Epithelial cell of esophagus (primary cell): ENCODE data around the gene RAP1GAP2.
"Not testable (repeated sequence)": the region's sequence is repeated elsewhere in the genome, so short reads cannot be mapped to it uniquely, and the experiment has no call there.

ENCODE experiments used
- DNase-seq: peaks from one replicate; pipeline ENCODE4 v3.0.0; 2010; ENCODE audit warnings: low read depth
- H3K4me3 ChIP-seq: 2 replicates; pipeline ENCODE4 v1.5.1; 2011; ENCODE audit warnings: mild to moderate bottlenecking, low read length, control low read depth
- TF ChIP-seq, protein P1 (sequence below): IDR thresholded peaks from 2 replicates; pipeline ENCODE4 v1.5.1; 2011; ENCODE audit warnings: low read depth, mild to moderate bottlenecking, low read length, control low read depth, inconsistent platforms; ENCODE audit not compliant: insufficient read depth; ENCODE audit errors: missing control alignments

RAP1GAP2 gene

DNA sequence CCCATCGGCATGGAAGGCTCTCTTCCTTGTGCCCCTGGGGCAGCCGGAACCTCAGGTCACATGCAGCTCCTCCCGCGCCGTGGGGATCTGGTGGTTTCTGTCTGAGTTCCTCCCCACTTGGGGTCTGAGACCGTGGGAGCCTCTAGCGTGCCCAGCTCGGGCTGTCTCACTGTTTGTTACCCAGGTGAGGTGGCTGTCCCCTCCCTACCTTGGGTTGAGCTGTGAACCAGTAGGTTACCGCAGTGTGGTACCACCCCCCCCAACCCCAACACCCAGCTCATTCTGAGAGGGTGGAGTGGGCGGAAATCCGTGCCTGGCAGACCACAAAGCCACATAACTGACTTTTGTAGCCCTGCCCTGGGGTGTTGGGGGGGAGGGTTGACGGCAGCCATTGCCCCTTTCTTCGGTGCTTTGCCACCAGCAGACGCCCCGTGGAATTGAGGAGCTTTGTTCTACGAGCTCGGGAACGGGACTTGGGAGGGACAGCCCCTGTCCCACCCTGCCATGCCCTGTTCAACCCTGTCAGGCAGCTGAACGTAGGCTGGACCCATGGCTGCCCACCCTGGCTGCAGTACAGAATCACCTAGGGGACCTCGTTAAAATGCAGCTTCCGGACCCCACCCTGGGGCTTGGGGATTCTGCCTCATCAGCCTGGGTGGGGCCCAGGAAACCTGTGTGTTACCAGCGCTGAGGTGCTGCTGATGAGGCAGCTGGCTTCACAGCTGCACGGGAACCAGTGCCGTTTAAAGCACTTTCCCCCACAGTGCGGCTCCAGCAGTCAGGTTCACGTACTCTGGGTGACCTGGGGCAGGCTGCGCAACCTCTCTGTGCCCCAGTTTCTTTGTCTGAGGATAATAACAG, 18.5 kb downstream of the RAP1GAP2 start:
- no peak overlapping the region for H3K4me3 ChIP-seq
- TF ChIP-seq, protein P1, sequence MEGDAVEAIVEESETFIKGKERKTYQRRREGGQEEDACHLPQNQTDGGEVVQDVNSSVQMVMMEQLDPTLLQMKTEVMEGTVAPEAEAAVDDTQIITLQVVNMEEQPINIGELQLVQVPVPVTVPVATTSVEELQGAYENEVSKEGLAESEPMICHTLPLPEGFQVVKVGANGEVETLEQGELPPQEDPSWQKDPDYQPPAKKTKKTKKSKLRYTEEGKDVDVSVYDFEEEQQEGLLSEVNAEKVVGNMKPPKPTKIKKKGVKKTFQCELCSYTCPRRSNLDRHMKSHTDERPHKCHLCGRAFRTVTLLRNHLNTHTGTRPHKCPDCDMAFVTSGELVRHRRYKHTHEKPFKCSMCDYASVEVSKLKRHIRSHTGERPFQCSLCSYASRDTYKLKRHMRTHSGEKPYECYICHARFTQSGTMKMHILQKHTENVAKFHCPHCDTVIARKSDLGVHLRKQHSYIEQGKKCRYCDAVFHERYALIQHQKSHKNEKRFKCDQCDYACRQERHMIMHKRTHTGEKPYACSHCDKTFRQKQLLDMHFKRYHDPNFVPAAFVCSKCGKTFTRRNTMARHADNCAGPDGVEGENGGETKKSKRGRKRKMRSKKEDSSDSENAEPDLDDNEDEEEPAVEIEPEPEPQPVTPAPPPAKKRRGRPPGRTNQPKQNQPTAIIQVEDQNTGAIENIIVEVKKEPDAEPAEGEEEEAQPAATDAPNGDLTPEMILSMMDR, result no peak
- DNase-seq, result no peak

DNA sequence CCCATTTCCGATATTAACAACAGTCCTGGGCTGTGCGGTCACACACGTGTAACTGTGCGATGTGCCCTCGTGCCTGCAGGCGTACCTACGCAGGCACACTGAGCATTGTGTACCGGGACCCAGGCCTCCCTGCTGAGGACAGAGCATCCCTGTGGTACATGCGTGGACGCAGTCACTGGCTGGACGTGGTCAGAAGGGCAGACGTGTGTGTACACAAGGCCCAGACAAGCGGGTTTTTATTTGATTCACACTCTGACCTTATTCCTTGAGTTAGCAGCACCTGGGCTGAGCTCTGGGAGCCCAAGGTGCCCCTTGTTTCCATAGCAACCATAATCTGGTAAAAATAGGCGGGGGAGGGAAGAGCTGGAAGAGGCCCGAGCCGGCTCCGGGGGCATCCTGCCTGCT, 19.5 kb downstream of the RAP1GAP2 start:
- TF ChIP-seq, protein P1, result no peak
- H3K4me3 ChIP-seq, result no peak overlapping the region
- DNase-seq, result no peak

DNA sequence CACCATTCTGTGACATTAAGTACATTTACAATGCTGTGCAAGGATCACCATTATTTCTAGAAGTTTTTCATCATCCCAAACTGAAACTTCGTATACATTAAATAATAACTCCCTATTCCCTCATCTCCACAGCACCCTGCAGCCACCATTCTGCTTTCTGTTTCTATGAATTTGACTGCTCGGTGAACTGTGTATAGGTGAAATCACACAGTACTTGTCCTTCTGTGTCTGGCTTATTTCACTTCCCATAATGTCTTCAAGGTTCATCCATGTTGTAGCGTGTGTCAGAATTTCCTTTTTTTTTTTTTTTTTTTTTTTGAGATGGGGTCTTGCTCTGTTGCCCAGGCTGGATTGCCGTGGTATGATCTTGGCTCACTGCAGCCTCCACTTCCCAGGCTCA, 20.4 kb downstream of the RAP1GAP2 start:
- TF ChIP-seq, protein P1, result no peak
- DNase-seq, result no peak
- H3K4me3 ChIP-seq, result no peak overlapping the region

DNA sequence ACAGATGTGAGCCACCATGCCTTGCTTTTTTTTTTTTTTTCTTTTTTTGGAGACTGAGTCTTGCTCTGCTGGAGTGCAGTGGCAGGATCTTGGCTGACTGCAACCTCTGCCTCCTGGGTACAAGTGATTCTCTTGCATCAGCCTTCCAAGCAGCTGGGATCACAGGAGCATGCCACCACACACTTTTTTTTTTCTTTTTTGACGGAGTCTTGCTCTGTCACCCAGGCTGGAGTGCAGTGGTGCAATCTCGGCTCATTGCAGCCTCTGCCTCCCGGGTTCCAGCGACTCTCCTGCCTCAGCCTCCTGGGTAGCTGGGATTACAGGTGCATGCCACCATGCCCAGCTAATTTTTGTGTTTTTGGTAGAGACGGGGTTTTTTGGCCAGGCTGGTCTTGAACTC, 23.1 kb downstream of the RAP1GAP2 start:
- not testable (repeated sequence) for H3K4me3 ChIP-seq

DNA sequence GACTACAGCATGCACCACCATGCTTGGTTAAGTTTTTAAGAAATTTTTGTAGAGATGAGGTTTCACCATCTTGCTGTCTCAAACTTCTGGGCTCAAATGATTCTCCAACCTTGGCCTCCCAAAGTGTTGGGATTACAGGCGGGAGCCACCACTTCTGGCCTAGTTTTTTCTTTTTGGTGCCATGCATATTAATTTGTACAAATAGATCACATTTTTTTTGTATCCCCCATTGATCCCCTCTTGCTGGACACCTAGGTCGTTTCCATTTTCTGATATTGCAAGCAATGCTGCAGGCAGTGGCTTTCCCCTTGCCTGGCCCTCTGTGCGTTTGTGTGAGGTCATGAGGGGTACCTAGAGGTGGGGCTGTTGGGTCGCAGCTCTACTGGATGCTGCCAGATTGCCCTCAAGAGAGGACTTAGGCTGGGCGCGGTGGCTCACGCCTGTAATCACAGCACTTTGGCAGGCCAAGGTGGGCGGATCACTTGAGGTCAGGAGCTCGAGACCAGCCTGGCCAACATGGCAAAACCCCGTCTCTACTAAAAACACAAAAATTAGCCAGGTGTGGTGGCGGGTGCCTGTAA, 23.8 kb downstream of the RAP1GAP2 start:
- TF ChIP-seq, protein P1, result no peak
- DNase-seq, result no peak
- no peak overlapping the region for H3K4me3 ChIP-seq

More for the DNA sequence above, 23.1 kb downstream of the RAP1GAP2 start:
- DNase-seq, result not testable (repeated sequence)

DNA sequence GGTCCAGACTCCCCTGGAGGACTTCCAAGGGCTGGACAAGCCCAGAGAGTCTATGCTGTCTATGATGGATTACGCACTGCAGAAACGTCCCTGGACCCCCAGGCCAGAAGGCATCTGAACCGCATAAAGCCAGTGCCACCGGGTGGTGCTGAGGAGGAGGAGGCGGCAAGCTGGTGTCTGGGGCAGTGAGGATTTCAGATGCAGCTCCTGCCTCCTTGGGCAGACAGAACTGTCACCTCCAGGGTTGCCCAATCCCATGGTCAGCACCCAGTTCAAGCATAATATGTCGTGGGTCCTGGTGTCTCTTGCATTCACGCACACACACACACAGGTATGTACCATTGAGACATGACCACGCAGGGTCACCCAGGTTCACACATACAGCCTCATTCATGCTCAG, 25.6 kb downstream of the RAP1GAP2 start:
- DNase-seq, result no peak
- TF ChIP-seq, protein P1, result no peak
- no peak overlapping the region for H3K4me3 ChIP-seq

DNA sequence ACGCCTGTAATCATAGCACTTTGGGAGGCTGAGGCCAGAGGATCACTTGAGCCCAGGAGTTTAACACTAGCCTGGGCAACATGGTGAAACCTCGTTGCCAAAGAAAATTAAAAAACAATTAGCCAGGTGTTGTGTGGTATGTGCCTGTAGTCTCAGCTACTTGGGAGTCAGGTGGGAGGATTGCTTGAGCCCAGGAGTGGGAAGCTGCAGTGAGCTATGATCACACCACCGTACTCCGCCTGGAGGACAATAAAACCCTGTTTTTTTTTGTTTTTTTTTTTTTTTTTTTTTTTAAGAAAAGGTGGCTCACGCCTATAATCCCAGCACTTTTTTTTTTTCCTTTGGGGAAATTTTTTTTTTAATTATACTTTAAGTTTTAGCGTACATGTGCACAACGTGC, 26.1 kb downstream of the RAP1GAP2 start:
- no peak for DNase-seq
- TF ChIP-seq, protein P1, result no peak
- H3K4me3 ChIP-seq, result no peak overlapping the region
